ENCODE results near the gene KRTAP12-3. TPM values are rescaled to one million over a fixed set of nuclear protein-coding genes. Genes with fewer than 3 reads are reported as not detected.
A peak's percentile ranks its signal among the peaks of the same experiment; 100 is the strongest.

The KRTAP12-3 gene
- total and polyA plus RNA-seq, 9 of the 15 experiments (the other 6 are each of a cell fraction or from before 2014, with no cell fraction given) = not detected

DNA sequence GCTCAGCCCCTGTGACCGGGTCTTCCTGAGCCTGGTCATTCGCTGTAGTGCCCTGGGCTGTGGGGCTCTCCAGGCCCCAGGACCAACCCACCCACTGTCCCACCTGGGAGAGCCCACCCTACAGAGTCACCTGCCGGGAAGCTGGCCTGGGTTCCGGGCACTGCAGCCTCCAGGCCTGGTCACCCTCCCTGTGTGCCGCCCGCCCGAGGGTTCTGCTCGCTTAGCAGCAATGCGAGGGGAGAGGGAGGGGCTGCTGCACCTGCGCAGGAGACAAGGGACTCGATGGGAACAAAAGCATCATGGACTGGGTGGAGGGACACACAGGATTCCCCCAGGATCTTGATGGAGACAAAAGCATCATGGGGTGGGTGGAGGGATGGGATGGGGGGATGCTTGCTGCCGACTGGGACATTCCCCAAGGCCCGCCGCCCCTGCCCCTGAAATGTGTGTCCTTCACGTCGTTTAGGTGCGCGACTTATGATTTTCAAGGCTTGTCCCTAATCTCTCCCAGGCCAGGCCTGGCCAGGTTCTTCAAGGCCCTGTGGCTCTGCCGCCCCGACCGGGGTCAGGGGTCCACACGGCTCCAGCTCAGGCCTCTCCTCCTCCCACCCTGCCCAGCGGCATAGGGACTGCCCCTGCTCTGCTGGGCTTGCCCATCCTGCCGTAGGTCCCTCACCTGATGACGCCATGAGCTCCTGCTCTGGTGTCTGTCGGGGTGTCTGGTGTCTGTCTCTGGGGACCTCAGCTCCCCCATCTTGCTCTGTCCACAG lies 44.2 kb upstream of the KRTAP12-3 start:
- Histone ChIP-seq H3K4me2 (ENCODE audit: insufficient read depth, low read length) (no peak overlapping the region), H4K20me1 (replicated peaks; ENCODE audit: control insufficient read depth, insufficient read depth, low read length) (no peaks in the 10 kb centered on the region), H3K9ac (ENCODE audit: insufficient read depth in 1 of 2, low read depth in 2 of 2, low read length in 2 of 2) (peak overlapping the region in 1 of 2 experiments; percentile 35; a peak in 1 of 4 replicates), H2AFZ (ENCODE audit: low read depth, low read length) (no peak overlapping the region), H3K36me3 (ENCODE audit: control insufficient read depth, insufficient read depth, low read length) (no peaks in the 10 kb centered on the region), H3K9me1 (ENCODE audit: control insufficient read depth, insufficient read depth, low read length) (peaks cover 3% of the 10 kb centered on the region), H3K27me3 (ENCODE audit: control insufficient read depth in 2 of 2, insufficient read depth in 2 of 2, low read length in 2 of 2) (peaks cover 14 to 44% of the 10 kb centered on the region in 2 experiments; a peak in 4 of 5 replicates), H3K79me2 (ENCODE audit: control insufficient read depth, insufficient read depth, low read length) (no peaks in the 10 kb centered on the region), H3K4me3 (no peak overlapping the region), H3K4me1 (replicated peaks in 1 of 2; ENCODE audit: control insufficient read depth in 2 of 2, insufficient read depth in 2 of 2, low read length in 2 of 2) (peaks cover 0 to 10% of the 10 kb centered on the region in 2 experiments; a peak in 2 of 5 replicates), H3K27ac (ENCODE audit: extremely low read depth, low read depth, low read length) (no peak overlapping the region), H3K9me3 (replicated peaks; ENCODE audit: control insufficient read depth, insufficient read depth, low read depth, low read length) (no peaks in the 10 kb centered on the region; the same call in 1 of the 2 replicates)
- no peak for ATAC-seq
- POLR2A ChIA-PET = no interaction called here
- no TSS peak for BruUV-seq (replicated peaks)
- CTCF ChIA-PET (ENCODE audit: low intra/inter-chr PET ratio) = no interaction called here
- in situ Hi-C loops (cut with MboI) = no loop called here
- intact Hi-C loops (cut with micrococcal nuclease) = no loop called here
- no peak for DNase-seq (ENCODE audit: extremely low read depth in 1 of 4, low spot score in 3 of 4)
- WGBS (ENCODE audit: insufficient coverage, low coverage, missing lambda C conversion rate) = 2% methylated on average over 26 of the region's 26 CpGs
- no peak for FAIRE-seq
- no peak for TF ChIP-seq THRAP3 (IDR thresholded peaks at IDR 0.05; ENCODE audit: borderline replicate concordance)
- peak in 1 of 2 experiments; percentile 35; a peak in 2 of 4 replicates for TF ChIP-seq NRF1 (conservative IDR thresholded peaks at IDR 0.05 in 1 of 2, IDR thresholded peaks at IDR 0.05 in 1 of 2)

GRCh38 chr21:44614161-44614631 lies 43.5 kb upstream of the KRTAP12-3 start:
- Histone ChIP-seq H3K79me2 (ENCODE audit: control insufficient read depth, insufficient read depth, low read length) (no peaks in the 10 kb centered on the region), H2AFZ (ENCODE audit: low read depth, low read length) (no peak overlapping the region), H3K9me3 (replicated peaks; ENCODE audit: control insufficient read depth, insufficient read depth, low read depth, low read length) (no peaks in the 10 kb centered on the region; the same call in 1 of the 2 replicates), H3K9ac (ENCODE audit: insufficient read depth in 1 of 2, low read depth in 2 of 2, low read length in 2 of 2) (no peak overlapping the region; a peak in 1 of 4 replicates), H3K9me1 (ENCODE audit: control insufficient read depth, insufficient read depth, low read length) (peaks cover 3% of the 10 kb centered on the region), H3K27me3 (ENCODE audit: control insufficient read depth in 2 of 2, insufficient read depth in 2 of 2, low read length in 2 of 2) (peaks cover 14 to 44% of the 10 kb centered on the region in 2 experiments; a peak in 4 of 5 replicates), H3K4me1 (replicated peaks in 1 of 2; ENCODE audit: control insufficient read depth in 2 of 2, insufficient read depth in 2 of 2, low read length in 2 of 2) (peaks cover 0 to 10% of the 10 kb centered on the region in 2 experiments; a peak in 2 of 5 replicates), H3K27ac (ENCODE audit: extremely low read depth, low read depth, low read length) (no peak overlapping the region), H3K4me2 (ENCODE audit: insufficient read depth, low read length) (no peak overlapping the region), H3K36me3 (ENCODE audit: control insufficient read depth, insufficient read depth, low read length) (no peaks in the 10 kb centered on the region), H3K4me3 (no peak overlapping the region), H4K20me1 (replicated peaks; ENCODE audit: control insufficient read depth, insufficient read depth, low read length) (no peaks in the 10 kb centered on the region)
- no TSS peak for BruUV-seq (replicated peaks)
- in situ Hi-C loops (cut with MboI) = no loop called here
- ATAC-seq (no peak), DNase-seq (ENCODE audit: extremely low read depth in 1 of 4, low spot score in 3 of 4) (no peak), FAIRE-seq (no peak)
- CTCF ChIA-PET (ENCODE audit: low intra/inter-chr PET ratio) = no interaction called here
- POLR2A ChIA-PET = no interaction called here
- 0% methylated on average over 15 of the region's 20 CpGs for WGBS (ENCODE audit: insufficient coverage, low coverage, missing lambda C conversion rate)
- TF ChIP-seq ATF7 (IDR thresholded peaks at IDR 0.05) (no peak), CCAR2 (IDR thresholded peaks at IDR 0.05; ENCODE audit: low read depth, low read length) (no peak)
- intact Hi-C loops (cut with micrococcal nuclease) = no loop called here
